ENCODE measurements around the gene NT5C2.

NT5C2 gene

GRCh38 chr10:103054621-103055020, 138.5 kb downstream of the NT5C2 start:
- DNase-seq = no peak

GRCh38 chr10:103053659-103054581, 139.2 kb downstream of the NT5C2 start:
- no peak for DNase-seq

- DNase-seq = no peak
Observed at GRCh38 chr10:103049237-103049636, 143.8 kb downstream of the NT5C2 start.

GRCh38 chr10:103047381-103047780, 145.7 kb downstream of the NT5C2 start:
- DNase-seq = no peak

GRCh38 chr10:103045961-103046360, 147.1 kb downstream of the NT5C2 start:
- no peak for DNase-seq

GRCh38 chr10:103044942-103045489, 148.1 kb downstream of the NT5C2 start:
- no peak for DNase-seq

GRCh38 chr10:103042908-103043307, 150.2 kb downstream of the NT5C2 start:
- DNase-seq = no peak

- no peak for DNase-seq
Observed at GRCh38 chr10:103042129-103042528, 150.9 kb downstream of the NT5C2 start.

- no peak for DNase-seq
Observed at GRCh38 chr10:103041391-103041790, 151.7 kb downstream of the NT5C2 start.

- DNase-seq = no peak
Observed at GRCh38 chr10:103040418-103040817, 152.7 kb downstream of the NT5C2 start.

GRCh38 chr10:103038570-103038969, 154.5 kb downstream of the NT5C2 start:
- DNase-seq = no peak

Measured in NCI-H1092 treated with DMSO at 0.1 percent for 48 hours (cell line).